ENCODE measurements around the gene RPA3. TPM values are rescaled to one million over a fixed set of nuclear protein-coding genes. Genes with fewer than 3 reads are reported as not detected.
A peak's percentile ranks its signal among the peaks of the same experiment; 100 is the strongest.

The RPA3 gene
- total RNA-seq, 1 donor from 2014 or later: 128 TPM

- Mint-ChIP-seq H3K27ac (no peak overlapping the region), H3K36me3 (no peaks in the 10 kb centered on the region), H3K27me3 (ENCODE audit: insufficient read depth, low read depth) (no peaks in the 10 kb centered on the region), H3K4me1 (no peaks in the 10 kb centered on the region), H3K4me3 (no peak overlapping the region), H3K9me3 (no peaks in the 10 kb centered on the region)
- Histone ChIP-seq H3K9me3 (ENCODE audit: low read depth) (no peaks in the 10 kb centered on the region), H3K4me3 (no peak overlapping the region), H3F3A (ENCODE audit: low read depth) (no peaks in the 10 kb centered on the region), H3K4me1 (peaks cover 6% of the 10 kb centered on the region), H2AFZ (replicated peaks) (no peak overlapping the region), H3K79me2 (ENCODE audit: low read depth) (no peaks in the 10 kb centered on the region), H3K27ac (no peak overlapping the region), H3K36me3 (no peaks in the 10 kb centered on the region), H3K9ac (no peak overlapping the region), H3K4me2 (no peak overlapping the region), H3K27me3 (no peaks in the 10 kb centered on the region), H4K20me1 (ENCODE audit: low read depth) (no peaks in the 10 kb centered on the region)
- DNase-seq (ENCODE audit: low spot score): no peak
- no peak for TF ChIP-seq CTCF (IDR thresholded peaks at IDR 0.05)
- no peak for TF ChIP-seq EZH2 (IDR thresholded peaks at IDR 0.05)
- no peak for TF ChIP-seq EZH2phosphoT487 (IDR thresholded peaks at IDR 0.05)
Measured at GRCh38 chr7:7761974-7762779, 43.8 kb upstream of the RPA3 start.

GRCh38 chr7:7761340-7761973 is 43.0 kb upstream of the RPA3 start:
- Histone ChIP-seq H3F3A (ENCODE audit: low read depth) (no peaks in the 10 kb centered on the region), H3K9me3 (ENCODE audit: low read depth) (no peaks in the 10 kb centered on the region), H2AFZ (replicated peaks) (no peak overlapping the region), H3K36me3 (no peaks in the 10 kb centered on the region), H3K79me2 (ENCODE audit: low read depth) (no peaks in the 10 kb centered on the region), H3K4me2 (no peak overlapping the region), H3K4me1 (peaks cover 6% of the 10 kb centered on the region), H3K27ac (no peak overlapping the region), H4K20me1 (ENCODE audit: low read depth) (no peaks in the 10 kb centered on the region), H3K4me3 (no peak overlapping the region), H3K27me3 (no peaks in the 10 kb centered on the region), H3K9ac (no peak overlapping the region)
- Mint-ChIP-seq H3K4me1 (no peaks in the 10 kb centered on the region), H3K4me3 (no peak overlapping the region), H3K9me3 (no peaks in the 10 kb centered on the region), H3K27ac (no peak overlapping the region), H3K36me3 (no peaks in the 10 kb centered on the region), H3K27me3 (ENCODE audit: insufficient read depth, low read depth) (no peaks in the 10 kb centered on the region)
- DNase-seq (ENCODE audit: low spot score): no peak
- TF ChIP-seq CTCF (IDR thresholded peaks at IDR 0.05) (no peak), EZH2phosphoT487 (IDR thresholded peaks at IDR 0.05) (no peak), EZH2 (IDR thresholded peaks at IDR 0.05) (no peak)

GRCh38 chr7:7757576-7757975 is 39.2 kb upstream of the RPA3 start:
- TF ChIP-seq CTCF (IDR thresholded peaks at IDR 0.05): no peak
- TF ChIP-seq EZH2 (IDR thresholded peaks at IDR 0.05): no peak
- TF ChIP-seq EZH2phosphoT487 (IDR thresholded peaks at IDR 0.05): no peak
- Mint-ChIP-seq H3K27ac (no peak overlapping the region), H3K27me3 (ENCODE audit: insufficient read depth, low read depth) (no peaks in the 10 kb centered on the region), H3K9me3 (no peaks in the 10 kb centered on the region), H3K4me3 (no peak overlapping the region), H3K36me3 (no peaks in the 10 kb centered on the region), H3K4me1 (no peaks in the 10 kb centered on the region)
- Histone ChIP-seq H3K9me3 (ENCODE audit: low read depth) (no peaks in the 10 kb centered on the region), H3K27ac (no peak overlapping the region), H3K36me3 (no peaks in the 10 kb centered on the region), H3K9ac (no peak overlapping the region), H3K4me3 (no peak overlapping the region), H2AFZ (replicated peaks) (no peak overlapping the region), H3F3A (ENCODE audit: low read depth) (no peaks in the 10 kb centered on the region), H3K27me3 (no peaks in the 10 kb centered on the region), H4K20me1 (ENCODE audit: low read depth) (no peaks in the 10 kb centered on the region), H3K79me2 (ENCODE audit: low read depth) (no peaks in the 10 kb centered on the region), H3K4me2 (no peak overlapping the region), H3K4me1 (peaks cover 6% of the 10 kb centered on the region)
- peak; percentile 23 for DNase-seq (ENCODE audit: low spot score)

Data from neural progenitor cell (in vitro differentiated cells).